Astrocyte of the hippocampus (primary cell): ENCODE measurements around the gene C22orf23.
"Not testable (repeated sequence)": the region's sequence is repeated elsewhere in the genome, so short reads cannot be mapped to it uniquely, and the experiment has no call there.

Experiments used
- DNase-seq: peaks from one replicate; pipeline ENCODE4 v3.0.0; 2011; ENCODE audit warnings: low read depth, low spot score

The C22orf23 gene

DNA sequence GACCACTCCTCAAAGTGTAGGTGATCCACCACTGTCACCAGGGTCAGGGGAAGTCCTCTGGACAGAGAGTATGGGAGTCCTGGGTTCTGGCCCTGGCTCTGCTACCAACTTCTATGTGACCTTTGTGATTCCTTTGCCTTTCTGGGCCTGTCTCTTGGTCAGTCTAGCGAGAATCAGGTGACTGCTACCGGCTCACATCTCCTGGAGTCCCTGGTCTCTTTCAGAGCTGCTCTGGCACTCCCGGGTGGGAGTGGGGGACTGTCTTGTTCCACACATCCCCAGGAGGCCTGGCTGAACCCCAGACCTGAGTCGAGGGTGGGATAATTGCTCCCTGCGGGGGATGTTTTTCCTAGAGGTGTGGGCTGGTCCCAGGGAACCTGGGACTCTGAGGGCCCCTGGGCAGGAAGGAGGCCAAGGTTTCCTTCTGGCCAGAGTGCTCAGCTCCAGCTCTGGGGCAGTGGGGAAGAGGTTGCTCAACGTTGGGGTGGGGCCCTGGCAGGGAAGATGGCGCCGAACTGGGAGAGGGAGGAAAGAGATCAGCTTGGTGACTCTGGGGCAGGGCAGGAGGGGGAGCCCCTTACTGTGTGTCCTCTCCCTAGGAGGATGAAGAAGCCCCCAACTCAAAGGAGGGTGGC is 28.9 kb upstream of the C22orf23 start:
- no peak for DNase-seq

- no peak for DNase-seq
Observed at GRCh38 chr22:37981282-37982011, 28.0 kb upstream of the C22orf23 start.

GRCh38 chr22:37979782-37980181 is 26.4 kb upstream of the C22orf23 start:
- peak; percentile 33 for DNase-seq

- DNase-seq = no peak
Observed at GRCh38 chr22:37976547-37976946, 23.1 kb upstream of the C22orf23 start.

GRCh38 chr22:37976022-37976421 is 22.6 kb upstream of the C22orf23 start:
- not testable (repeated sequence) for DNase-seq

DNA sequence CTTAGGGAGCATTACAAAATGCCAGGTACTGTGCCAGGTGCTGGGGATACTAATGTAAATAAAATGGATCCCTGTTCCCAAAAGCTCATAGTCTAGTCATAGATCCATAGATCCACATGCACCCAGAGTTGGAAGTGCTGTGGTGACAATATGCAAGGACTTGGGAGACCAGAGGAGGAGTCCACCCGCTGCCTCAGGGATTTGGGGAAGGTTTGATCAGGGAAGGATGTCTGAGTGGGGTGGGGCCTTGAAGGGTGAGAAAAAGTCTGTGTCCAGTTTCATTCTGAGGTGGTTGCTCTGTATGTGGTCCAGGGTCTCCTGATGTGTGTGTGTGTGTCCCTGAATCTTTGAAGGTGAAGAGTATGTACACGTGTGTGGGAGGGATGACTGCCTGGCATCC is 21.8 kb upstream of the C22orf23 start:
- no peak for DNase-seq

- no peak for DNase-seq
Observed at GRCh38 chr22:37973271-37974170, 20.1 kb upstream of the C22orf23 start.

GRCh38 chr22:37972527-37972926 is 19.1 kb upstream of the C22orf23 start:
- DNase-seq = no peak

- no peak for DNase-seq
Observed at GRCh38 chr22:37971475-37972434, 18.4 kb upstream of the C22orf23 start.

- no peak for DNase-seq
Observed at GRCh38 chr22:37970864-37971263, 17.5 kb upstream of the C22orf23 start.

GRCh38 chr22:37968452-37969251 is 15.3 kb upstream of the C22orf23 start:
- DNase-seq = no peak

DNA sequence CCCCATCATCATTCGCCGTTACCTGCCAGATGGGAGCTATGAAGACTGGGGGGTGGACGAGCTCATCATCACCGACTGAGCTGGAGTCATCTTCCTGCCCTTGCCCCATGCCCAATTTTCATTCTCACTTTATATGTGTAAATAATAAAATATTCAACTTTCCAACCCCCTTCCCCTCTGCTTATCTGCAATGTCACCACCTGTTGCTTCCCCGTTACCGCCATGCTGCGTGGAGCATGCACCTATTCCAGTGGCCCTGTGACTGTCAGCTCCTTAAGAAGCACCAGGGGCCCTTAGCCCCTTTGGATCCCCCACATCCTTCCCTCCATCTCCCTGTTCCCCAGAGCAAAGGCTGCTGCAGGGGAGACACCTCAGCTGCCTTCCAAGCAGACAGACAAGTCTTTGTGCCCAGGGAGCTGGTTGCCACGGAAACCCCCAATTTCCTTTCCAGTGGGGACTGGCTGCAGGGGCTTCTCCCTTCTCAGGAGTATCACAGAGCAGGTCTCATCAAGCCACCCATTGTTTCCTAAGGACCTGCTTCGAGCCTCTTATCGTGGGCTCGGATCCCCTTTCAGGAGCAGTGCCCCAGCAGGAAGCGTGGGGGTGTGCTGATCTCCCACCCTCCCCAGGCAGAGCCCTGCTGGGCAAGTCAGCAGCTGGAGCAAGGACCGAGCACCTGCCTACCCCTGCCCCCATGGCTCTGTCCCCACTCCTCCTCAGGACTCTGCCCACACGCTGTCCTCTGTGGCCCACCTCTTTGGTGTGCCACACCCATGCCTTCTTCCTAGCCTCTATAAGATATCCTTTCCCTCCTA is 14.4 kb upstream of the C22orf23 start:
- no peak for DNase-seq

GRCh38 chr22:37967147-37967546 is 13.7 kb upstream of the C22orf23 start:
- DNase-seq = no peak

- peak; percentile 64 for DNase-seq
Observed at GRCh38 chr22:37965940-37966664, 12.7 kb upstream of the C22orf23 start.

- DNase-seq = no peak
Observed at GRCh38 chr22:37961062-37961461, 7.7 kb upstream of the C22orf23 start.

DNA sequence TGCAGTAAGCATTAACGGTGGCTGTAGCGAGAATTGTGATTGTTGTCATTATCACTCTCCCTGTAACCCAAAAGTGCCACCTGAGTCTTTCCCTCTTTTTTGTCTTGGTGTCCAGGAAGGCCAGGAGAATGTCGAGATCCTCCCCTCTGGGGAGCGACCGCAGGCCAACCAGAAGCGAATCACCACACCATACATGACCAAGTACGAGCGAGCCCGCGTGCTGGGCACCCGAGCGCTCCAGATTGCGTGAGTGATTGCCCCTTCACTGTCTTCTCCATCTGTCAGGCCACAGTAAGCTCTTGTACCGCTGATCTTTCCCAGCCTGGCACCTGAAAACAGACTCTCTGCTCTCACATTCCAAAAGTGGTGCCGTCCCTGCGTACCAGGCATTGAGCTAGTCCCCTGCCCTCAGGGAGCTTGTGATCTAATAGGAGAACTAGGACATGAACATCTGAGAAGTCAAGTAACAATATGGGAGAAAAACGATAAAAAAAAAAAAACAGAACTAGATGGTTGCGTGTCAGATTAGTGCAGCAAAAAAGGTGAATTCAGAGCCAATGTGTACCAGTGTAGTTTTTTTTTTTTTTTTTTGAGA is 5.9 kb upstream of the C22orf23 start:
- no peak for DNase-seq

DNA sequence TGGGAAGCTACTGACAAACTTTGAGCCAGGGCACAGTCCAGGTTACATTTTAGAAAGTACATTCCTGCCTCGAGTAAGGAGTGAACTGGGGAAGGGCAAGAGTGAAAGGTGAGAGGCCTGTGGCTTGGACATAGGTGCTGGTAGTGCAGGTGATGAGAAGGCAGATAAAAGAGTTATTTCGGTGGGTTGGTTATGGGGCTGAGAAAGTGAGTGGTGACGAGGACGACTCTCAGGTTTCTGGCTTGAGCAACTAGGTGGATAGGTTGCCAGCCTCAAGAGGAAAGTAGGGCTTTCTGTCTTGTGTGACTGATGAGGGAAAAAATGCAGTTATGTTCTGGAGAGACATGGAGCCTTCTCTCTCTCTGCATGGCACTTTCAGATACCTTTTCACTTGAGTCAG is 3.8 kb upstream of the C22orf23 start:
- DNase-seq = no peak

DNA sequence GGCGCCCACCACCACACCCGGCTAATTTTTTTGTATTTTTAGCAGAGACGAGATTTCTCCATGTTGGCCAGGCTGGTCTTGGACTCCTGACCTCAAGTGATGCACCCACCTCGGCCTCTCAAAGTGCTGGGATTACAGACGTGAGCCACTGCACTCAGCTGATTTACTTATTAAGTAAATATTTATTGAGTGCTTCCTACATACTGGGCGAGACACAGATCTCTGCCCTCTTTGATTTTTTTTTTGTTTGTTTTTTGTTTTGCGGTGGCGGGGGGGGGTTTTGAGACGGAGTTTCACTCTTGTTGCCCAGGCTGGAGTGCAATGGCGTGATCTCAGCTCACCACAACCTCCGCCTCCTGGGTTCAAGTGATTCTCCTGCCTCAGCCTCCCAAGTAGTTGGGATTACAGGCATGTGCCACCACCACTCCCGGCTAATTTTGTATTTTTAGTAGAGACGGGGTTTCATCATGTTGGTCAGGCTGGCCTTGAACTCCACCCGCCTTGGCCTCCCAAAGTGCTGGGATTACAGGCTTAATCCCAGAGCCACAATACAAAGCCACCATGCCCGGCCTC is 2.5 kb upstream of the C22orf23 start:
- DNase-seq = not testable (repeated sequence)
